Activated CD8-positive, alpha-beta memory T cell treated with anti-CD3 and anti-CD28 coated beads for 48 hours (primary cell): ENCODE measurements around the gene MMS19.

Source experiments
- DNase-seq, 3 experiments: peaks; one replicate each; pipeline ENCODE4 v3.0.0-alpha.2; 2020; ENCODE audit warnings: low read depth in 2 of 3, low spot score in 2 of 3

The MMS19 gene

DNA sequence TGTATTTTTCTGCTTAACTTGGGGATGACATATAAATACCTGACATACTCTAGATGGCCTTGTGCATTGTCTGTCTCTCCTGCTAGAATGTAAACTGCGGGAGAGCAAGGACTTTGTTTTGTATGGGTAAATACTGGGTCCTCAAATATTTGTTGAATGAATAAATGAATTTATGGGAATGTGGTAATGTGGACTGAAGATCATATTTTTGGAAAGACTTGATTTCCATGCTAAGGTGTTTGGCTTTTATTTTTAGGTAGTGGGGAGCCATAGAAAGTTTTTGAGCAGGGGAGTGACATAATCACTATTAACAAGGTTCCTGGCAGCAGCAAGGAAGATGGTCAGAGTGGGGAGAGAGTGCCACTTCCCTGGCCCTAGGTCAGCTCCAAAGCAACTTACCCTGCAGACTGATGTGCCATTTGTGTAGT is 27.5 kb upstream of the MMS19 start:
- no peak for DNase-seq

DNA sequence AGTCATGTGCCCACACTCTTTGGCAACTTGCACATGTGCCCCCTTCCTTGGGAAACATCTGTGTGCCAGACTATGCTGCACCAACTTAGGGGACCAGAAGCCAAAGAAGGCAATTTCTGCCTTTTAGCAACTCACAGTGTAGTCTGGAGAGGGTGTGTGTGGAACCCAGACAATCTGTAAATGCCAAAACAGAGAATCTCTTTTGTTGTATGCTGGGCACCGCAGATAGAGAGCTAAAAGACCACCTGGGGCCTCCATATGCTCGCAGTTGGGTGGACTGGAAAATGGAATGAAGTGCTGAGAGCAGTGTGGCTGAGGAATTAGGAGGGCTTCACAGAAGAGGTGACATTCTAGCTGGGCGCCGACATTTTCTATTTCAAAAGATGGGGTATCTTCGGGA is 26.9 kb upstream of the MMS19 start:
- no peak for DNase-seq

DNA sequence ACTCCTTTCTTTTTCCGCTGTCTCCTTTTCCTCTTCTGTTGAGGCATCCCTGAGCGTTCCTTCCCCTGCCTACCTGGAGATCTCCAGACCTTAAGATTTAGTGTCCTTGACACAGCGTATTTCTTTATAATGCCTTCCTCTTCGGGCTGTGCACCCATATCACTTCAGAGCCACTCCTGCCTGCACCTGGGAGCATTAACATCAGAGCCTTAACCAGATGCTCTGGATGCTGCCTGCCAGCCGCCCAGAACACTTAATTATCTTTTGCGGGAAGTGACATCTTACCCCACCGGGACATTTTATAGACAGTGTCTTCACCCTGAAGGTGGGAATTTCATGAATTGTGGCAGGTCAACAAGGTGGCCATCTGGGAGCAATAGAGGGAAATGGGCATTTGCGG is 24.7 kb upstream of the MMS19 start:
- DNase-seq = no peak

DNA sequence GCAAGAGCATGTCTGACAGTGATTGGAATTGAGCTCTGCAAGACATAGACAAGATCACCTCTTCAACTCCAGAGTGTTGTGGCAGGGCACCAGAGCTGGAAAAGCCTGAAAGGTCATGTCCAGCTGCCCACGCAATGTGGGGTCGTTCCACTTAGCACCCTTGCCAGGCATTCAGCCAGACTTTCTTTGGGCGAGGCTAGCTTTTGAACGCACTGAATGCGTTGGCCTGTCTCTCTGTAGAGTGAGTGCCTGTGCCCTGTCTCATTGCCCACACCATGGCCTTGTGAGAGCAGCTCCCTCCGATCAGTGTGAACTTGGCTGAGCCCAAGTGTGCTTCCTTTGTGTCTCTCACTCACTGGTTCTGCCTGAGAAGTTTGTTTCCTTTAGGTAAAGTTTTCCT is 23.8 kb upstream of the MMS19 start:
- no peak for DNase-seq

DNA sequence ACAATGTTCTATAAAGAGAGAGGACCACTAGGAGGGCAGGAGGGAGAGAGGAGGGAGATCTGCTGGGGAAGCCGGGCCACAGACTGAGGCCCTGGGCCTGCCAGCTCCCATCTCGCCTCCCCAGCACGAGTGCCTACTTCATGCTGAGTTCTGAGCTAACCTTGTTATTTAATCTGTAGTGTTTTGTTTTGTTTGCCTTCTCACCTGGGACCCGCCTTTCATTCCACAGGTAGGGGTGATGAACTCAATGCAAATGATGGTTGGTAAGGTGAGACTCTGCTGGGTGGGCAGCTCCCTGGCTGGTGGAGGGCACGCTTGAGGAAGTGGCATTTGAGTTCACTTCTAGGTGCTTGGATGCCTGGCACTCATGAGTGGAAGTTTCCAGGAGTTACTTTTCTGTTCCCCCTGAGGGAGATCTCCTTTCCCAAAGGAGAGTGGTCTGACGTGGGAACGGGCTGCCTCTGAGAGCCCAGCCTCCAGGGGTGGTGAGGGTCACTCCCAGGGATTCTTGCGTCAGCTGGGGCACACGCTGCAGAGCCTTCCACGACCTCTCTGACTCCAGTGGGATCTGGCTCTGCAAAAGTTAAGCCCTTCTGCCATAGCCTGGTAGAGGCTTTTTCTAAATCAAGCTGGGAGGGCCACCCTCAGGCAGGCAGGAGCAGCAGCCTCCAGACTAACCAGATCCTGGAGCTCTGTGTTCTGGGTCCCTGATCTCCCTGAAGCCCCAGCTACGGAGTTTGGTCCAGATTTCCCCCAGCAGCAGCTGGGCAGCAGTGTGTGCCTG is 22.9 kb upstream of the MMS19 start:
- DNase-seq = no peak

DNA sequence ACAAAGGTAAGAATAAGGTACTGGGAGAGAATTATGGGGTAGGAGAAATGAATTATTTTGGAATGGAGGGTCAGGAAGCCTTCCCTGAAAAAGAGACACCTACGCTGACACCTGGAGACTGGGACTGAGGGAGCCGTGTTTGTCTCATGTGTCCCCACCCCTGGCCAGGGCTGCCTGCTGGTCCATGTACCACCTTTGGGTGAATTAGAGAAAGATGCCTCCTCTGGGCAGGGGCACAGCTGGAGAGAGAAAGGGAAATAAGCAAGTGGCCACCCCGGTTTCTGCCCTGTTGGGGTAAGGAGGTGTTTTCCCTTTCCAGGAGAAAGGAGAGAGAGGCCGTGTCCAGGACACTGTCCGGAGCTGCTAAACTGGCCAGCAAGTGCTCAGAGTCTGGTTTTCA is 22.3 kb upstream of the MMS19 start:
- no peak for DNase-seq

DNA sequence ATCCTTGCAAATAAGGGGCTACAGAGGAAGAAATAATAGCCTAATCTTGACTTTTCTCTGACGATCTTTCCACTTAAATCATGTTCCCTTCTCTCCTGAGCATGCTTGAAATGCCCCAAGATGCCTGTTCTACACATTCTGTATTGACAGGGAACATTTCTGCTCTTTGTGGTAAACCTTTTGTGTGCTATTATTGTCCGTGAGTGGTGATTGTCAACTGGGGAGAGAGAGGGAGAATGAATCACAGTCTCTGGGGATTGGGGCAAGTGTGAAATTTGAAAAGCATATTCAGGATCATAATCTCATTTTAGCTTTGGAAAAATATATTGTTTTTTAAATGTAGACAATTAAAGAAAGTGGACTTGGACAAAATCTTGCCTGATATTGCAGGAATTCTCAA is 21.1 kb upstream of the MMS19 start:
- DNase-seq = no peak

DNA sequence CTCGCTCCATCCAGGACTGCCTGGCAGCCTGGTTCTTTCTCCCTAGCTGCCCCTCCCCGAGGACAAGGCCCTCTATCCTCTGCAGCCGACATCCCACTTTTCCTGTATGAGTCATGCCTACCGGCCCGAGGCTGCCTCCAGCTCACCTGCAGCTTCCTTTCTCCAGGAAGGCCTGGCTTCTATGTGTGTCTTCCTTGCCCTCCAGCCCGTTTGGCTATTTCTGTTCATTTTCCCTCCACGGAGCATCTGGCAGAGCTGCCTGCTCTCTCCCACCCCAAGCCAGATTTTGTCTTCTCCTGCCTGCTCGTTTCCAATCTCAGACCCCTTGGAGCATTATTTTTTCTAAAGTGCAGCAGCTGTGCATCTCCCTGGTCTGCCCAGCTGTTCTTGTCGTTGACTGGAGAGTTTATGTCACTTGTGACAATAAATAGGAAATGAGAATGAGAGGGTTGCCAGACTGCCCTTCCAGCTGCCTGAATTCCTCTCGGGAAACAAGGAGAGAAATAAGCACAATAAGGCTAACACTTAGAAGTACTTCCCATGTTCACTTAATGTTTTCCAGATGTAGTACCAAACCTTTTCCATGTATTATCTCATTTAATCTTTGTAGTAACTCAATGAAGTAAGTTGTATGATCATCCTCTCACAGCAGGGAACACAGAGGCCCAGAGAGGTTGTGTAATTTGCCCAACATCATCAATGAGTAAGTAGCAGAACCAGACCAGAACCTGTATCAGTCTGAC is 20.2 kb upstream of the MMS19 start:
- DNase-seq = no peak

DNA sequence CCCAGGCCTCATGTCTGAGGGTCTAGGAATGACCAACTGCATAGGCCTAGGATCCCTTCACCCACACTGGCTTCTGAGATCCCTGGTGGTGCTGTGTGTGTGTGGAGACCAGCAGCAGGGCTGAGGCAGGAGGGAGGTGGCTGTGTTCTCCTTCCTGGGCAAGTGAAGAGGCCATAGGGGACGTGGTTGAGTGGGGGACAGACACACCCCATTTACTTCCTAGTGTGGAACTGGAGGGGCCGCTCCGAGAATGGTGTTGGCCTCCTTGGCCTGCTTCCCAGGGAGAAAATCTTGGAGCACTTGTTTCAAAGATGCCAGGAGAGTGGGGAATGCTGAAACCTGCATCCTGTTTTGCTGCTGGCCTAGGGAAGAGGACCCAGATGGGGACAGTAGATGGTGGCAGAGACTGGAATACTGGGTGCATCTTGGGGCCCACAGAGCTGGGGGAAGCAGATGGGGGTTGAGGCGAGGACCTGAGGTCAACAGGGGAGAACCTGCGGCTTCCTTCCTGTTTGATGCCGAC is 19.6 kb upstream of the MMS19 start:
- DNase-seq = no peak

DNA sequence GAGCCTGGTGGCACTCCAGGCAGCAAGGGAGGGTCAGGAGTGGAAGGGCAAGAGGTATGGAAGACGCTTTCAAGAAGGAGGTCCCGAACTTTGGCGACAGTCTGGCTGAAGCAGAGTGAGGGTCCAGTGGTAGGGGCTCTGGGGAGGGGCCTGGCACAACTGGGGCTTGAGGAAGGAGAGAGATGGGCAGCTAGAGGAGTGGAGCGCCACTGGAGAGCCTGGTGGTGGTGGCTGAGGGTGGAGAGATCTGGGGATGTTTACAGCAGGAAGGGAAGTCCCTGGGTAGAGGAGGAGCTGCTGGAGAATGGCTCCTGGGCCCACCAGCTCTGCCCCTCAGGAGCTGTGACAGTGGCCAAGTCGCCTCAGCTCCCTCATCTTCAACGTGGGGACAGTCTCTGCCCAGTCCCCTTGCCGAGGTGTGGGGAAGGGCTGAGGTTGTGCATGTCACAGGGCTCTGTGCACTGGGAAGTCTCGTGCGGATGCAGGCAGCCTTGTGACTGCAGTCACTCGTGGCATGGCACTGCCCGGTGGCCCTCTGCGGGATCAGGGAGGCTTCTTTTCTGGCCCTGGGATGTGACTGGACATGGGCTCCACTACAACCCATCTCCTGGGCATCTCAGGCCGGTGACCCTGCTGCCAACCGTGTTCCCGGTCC is 19.0 kb upstream of the MMS19 start:
- no peak for DNase-seq

DNA sequence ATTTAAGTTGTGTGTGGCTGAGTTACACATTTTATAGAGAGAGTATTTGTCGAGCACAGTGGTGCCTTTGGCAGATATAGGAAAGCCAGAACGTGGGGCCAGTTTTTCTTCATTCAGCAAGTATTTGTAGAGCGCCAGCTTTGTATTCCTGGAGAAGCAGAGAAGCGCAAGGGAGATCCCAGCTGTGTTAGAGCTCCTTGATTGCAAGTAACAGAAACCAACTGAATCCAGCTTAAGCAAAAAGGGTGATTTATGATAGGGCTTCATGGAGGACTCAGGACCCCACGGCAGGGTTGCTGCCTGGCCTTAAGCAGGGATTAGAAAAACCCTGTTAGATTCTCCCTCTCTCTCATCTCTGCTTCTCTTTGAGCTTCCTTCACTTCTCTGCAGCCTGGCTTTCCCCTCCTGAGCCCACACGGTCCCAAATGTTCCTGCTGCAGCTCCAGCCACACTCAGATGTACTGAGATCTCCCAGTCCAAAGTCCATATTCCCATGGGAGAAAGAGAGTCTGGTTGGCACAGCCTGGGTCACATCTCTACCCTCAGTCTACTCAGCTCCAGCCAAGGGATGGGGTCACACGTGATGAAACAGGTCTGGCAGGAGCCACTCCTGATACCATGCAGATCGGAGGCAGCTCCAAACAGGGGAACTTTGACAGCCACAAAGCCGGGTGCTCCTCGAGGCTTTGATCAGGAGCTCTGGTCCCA is 17.2 kb upstream of the MMS19 start:
- DNase-seq = no peak

DNA sequence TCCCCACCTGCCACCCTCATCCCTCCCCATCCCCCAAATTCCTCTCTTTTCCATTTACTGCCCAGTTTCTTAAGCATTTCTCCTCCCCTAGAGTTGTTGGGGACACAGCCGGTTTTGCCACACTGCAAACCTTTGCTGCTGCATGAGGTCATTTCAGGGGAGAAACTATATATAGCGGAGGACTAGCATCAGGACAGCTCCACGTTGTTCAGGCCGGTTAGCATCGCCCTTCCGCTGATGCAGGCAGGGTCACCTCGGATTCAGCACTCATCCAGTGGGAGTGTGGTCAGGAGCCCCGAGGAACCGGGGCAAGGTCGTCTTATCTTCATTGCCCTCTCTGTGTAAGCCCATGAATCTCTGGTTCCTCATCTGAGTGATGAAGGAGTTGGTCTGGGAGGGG is 16.1 kb upstream of the MMS19 start:
- DNase-seq = no peak

DNA sequence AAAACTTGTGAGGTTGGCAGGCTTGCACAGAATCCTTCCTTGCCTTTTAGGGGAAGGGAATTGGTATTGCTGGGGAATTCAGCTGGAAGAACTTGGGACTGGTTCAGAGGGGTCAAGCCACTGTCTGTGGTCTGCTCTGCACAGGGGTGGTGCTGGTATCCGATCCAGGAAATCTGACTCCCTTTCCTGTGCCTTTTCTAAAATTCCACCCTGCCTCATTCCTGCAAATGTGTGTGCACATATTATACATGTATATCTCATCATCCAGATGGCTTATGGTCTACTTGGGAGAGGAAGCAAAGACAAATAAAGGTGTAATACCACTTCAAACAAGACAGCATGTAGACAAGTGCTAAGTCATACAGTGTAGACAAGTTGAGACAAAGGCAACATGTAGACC is 14.8 kb upstream of the MMS19 start:
- DNase-seq = no peak

DNA sequence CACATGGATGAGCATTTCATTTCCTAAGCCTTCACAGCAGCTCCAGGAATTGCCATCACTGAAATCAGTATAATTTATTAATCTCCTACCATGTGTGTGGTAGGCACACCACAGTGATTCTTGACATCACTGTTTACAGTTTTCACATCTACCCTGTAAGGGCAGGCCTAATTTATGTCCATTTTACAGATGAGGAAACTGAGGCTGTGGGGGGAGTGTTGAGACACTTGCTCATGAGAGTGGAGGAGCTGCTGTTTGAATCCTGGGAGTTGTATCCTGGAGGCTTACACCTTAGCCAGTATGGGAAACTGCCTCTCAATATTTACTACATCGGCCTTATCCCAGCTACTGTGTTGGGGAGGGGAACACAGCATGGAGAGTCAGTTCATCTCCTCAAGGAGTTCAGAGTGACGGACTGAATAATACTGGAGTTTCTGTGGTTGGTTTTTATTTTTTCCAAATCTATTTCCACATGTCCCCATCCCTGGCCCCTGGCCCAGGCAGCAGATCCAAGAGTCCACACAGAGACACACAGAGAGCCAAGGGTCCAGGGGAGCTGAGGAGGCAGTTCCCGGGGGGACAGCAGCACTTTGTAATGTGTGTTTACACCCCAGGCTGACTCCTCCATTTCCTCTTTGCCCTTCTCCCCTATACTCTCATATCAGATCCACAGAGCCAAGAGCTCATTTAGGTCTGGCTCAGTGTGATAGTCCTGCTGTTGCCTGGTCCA is 13.7 kb upstream of the MMS19 start:
- no peak for DNase-seq

DNA sequence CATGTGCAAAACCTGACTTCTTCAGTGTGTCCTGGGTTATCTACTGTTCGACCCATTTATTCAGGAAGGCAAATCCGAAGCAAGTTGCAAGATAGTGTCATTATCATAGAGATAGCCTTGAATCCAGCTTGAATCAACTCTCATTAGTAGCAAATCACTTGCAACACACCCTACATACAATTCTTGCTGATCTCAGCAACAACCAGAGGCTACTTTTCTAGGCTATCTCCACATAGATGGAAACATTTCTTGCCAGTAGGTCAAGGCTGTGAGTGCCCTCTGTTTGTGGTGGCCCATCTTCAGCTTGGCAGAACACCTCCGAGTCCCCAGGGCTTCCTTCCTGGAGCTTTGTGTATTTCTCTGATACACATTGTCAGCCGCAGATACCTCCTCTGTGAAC is 12.5 kb upstream of the MMS19 start:
- DNase-seq = no peak

DNA sequence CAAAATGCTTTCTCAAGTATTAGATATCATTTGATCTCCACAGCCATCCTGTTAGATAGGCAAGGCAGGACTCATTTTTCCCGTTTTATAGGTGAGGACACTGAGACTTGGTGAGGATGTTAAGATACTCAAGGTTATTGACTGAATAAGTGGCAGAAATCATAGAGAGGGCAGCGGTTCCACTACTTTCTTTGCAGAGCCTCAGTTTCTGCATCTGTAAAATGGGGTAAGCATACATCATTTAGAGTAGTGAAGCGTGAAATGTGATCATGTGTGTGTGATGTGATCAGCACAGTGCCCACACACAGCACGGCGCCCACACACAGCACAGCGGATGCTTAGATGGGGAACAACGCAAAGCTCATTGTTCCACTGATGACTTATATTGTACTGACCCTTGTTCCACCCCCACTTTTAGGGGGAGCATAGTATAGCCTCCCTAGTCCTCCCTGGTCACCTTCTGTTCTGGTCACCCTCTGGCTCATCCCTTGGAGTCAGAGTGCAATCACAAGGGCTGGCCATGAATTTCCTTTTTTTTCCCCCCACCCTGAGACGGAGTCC is 11.0 kb upstream of the MMS19 start:
- no peak for DNase-seq

DNA sequence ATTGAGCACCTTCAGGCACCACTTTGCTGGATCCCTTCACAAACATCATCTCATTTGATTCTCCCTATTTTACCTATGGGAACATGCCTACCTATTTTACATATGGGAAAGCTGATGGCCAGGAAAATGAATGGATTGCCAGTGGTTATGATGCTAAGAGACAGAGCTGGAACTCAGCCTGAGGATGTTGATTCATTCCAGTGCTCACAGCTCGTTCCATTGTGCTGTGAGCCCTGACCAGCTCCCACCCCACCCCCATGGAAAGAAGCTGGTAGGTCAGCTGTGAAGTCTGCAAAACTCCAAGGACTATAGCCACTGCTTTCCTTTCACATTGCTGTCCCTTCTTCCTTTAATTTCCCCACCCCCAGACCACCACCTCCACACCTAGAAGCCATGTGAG is 10.1 kb upstream of the MMS19 start:
- no peak for DNase-seq

DNA sequence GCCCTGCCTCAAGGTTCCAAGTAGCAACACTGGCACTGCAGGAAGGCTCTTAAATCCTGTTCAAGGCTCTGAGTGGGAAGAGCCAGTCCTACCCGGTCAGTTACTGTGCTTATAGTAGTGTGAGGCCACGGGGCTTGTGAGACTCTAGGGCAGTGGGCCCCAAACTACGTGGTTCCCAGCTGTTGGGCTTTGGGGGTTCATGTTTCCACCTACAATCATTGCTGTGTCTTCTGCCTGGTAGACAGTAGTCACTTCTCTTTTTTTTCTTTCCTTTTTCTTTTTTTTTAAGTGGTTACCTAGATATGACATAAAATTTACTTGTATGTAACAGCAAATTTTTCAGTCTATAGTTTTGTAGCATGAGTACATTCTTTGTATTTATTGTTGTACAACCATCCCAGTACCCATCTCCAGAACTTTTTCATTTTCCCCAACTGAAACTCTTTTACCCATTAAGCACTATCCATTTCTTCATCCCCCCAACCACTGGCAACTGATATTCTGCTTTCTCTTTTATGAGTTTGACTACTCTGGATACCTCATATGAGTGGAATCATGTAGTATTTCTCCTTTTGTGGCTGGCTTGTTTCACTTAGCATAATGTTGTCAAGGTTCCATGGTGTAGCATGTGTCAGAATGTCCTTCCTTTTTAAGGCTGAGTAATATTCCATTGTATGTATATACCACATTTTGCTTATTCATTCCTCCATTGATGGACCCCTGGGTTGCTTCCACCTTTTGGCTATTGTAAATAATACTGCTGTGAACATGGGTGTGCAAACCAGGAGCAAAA is 8.2 kb upstream of the MMS19 start:
- DNase-seq = no peak

DNA sequence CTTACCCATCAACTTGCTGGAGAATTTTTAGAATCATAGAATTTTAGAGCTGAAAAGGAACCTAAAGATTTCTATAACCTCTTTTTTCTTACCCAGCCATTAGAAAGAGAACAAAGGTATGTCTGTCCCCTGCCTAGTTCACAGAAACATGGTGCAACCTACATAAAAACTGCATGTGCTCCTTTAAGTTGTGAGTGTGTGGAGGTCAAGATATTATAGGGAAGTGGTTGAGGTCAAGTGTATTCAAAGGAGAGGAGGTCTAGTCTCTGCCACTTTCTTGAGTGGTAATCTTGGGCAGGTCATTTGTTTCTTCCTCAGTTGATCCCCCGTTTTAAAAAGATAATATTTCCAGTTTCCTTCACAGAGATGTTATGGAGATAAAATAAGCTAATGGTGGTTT is 6.9 kb upstream of the MMS19 start:
- DNase-seq = no peak

DNA sequence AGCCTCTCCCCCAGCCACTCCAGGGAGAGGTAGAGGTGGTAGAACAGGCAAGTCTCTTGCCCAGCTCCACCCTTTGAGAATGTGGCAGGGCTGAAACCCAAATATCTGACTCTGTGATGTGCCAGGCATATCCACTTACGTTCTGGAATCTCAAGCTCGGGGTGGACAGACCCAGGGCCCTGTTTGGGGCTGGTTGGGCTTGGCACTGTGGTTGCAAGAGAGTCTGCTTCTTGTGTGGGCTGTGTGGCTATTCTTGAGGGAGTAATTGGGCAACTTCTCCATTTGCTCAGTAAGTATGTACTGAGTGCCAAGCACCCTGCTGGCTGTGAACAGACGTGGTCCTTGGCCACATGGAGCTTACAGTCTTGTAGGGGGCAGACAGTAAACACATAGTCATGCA is 5.2 kb upstream of the MMS19 start:
- no peak for DNase-seq
